Lung (tissue), 12 donors: ENCODE results near the gene C15orf39. TPM values are rescaled to one million over a fixed set of nuclear protein-coding genes. Genes with fewer than 3 reads are reported as not detected.
A peak's percentile ranks its signal among the peaks of the same experiment; 100 is the strongest.
"Not testable (repeated sequence)": the region's sequence is repeated elsewhere in the genome, so short reads cannot be mapped to it uniquely, and the experiment has no call there.

Experiments
- ATAC-seq: fragments of 200-7000 bp; cut with Tn5 transposase; one replicate; pipeline ENCODE4 v1.9.1; 2020; ENCODE audit warnings: moderate number of reproducible peaks; ENCODE audit not compliant: insufficient read depth, low FRiP score
- DNase-seq, 3 donors: peaks; one replicate each; pipeline ENCODE4 v3.0.0-alpha.2; 2013 to 2017
- H3K27ac ChIP-seq, 2 donors: one replicate each; pipeline ENCODE4 v1.5.1; 2013; ENCODE audit warnings: mild to moderate bottlenecking in 2 of 2, moderate library complexity in 2 of 2, control low read depth in 1 of 2, inconsistent platforms in 1 of 2, low read depth in 1 of 2, low read length in 1 of 2
- H3K27me3 ChIP-seq, 3 donors: one replicate each; pipeline ENCODE4 v1.5.1; 2013; ENCODE audit warnings: low read length in 2 of 3; ENCODE audit not compliant: control insufficient read depth in 3 of 3, insufficient read depth in 3 of 3
- H3K36me3 ChIP-seq, 4 donors: one replicate each; pipeline ENCODE4 v1.5.1; 2013; ENCODE audit warnings: low read length in 4 of 4, mild to moderate bottlenecking in 1 of 4, moderate library complexity in 1 of 4; ENCODE audit not compliant: control insufficient read depth in 4 of 4, insufficient read depth in 4 of 4
- H3K4me1 ChIP-seq, 5 donors: one replicate each; pipeline ENCODE4 v1.5.1; 2013; ENCODE audit warnings: low read length in 5 of 5, mild to moderate bottlenecking in 2 of 5, moderate library complexity in 1 of 5; ENCODE audit not compliant: control insufficient read depth in 5 of 5, insufficient read depth in 5 of 5
- H3K4me3 ChIP-seq: one replicate; pipeline ENCODE4 v1.5.1; 2013; ENCODE audit warnings: mild to moderate bottlenecking, control low read depth, moderate library complexity
- H3K9ac ChIP-seq, 2 donors: one replicate each; pipeline ENCODE4 v1.5.1; 2013; ENCODE audit warnings: low read length in 2 of 2, control low read depth in 1 of 2; ENCODE audit not compliant: insufficient read depth in 1 of 2
- H3K9me3 ChIP-seq, 4 donors: one replicate each; pipeline ENCODE4 v1.5.1; 2013; ENCODE audit warnings: low read length in 3 of 4, mild to moderate bottlenecking in 1 of 4, moderate library complexity in 1 of 4; ENCODE audit not compliant: control insufficient read depth in 4 of 4, insufficient read depth in 3 of 4
- WGBS, 2 donors: extraction: QIAGEN DNeasy Blood & Tissue Kit; methylation state at CpG; one replicate each; pipeline ENCODE4 v1.1.7; 2013; 5-methylcytosine and 5-hydroxymethylcytosine counted together
- polyA plus RNA-seq, 2 donors: library from polyadenylated mRNA; stranded (reverse); fragments of 200-250 nt; gene quantifications; one replicate each; pipeline ENCODE4 v1.2.1, GENCODE V29; 2013
- total RNA-seq, 2 donors: library from RNA; depleted of rRNA in 1 of 2; stranded (reverse); fragments of >200 nt in 1 of 2; gene quantifications; one replicate each; pipeline ENCODE4 v1.2.1, GENCODE V29; 2014 to 2021
- TF ChIP-seq, protein P1 (sequence below): IDR thresholded peaks from 2 replicates; pipeline ENCODE4 v1.5.1; 2012; ENCODE audit warnings: mild to moderate bottlenecking; ENCODE audit errors: control extremely low read depth, extremely low read depth
- donor health status: control.
- donor health status: control.
- donor health status: Bipolar disorder and iron deficiency.
- donor health status: healthy.
- donor health status: DM: yes; HTN: yes; CAD: no.

C15orf39 gene
- total and polyA plus RNA-seq, 4 donors = 13.1 to 57.7 (median 25.6) TPM

DNA sequence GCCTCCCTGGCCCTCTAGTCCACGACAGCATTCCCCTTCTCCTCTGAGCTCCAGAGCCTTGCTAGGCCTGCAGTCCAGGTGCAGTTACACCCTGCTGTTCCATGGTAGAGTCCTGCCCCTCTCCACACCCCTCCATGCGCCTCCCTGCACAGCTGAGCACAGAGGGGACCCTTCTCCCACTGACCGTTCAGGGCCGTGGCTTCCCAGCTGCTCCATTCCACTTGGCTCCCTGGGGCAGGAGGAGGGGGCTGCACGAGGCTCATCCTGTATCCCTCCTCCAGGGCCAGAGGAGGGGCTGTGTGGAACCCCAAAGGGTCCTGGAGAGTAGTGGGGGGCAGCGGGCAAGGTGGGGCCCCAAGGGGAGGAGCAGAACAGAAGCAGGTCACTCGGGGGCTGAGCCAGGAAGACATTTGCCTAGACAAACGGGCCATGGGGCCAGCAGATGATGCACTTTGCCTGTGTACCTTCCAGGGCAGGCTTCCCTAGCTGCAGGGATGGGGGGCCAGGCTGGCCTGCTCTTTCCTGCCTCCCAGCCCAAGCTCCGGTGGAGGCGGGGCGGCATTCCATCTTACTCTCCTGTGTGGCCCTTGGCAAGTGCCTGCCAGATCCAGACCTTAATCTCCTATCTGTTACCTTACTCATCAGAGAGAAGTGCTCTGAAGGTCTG is 35.8 kb downstream of the C15orf39 start:
- H3K27me3 ChIP-seq = peaks cover 0 to 4% (median 0%) of the 10 kb centered on the region in 3 donors
- 72 to 91% methylated on average over 11 of the region's 11 CpGs for WGBS, 2 donors

DNA sequence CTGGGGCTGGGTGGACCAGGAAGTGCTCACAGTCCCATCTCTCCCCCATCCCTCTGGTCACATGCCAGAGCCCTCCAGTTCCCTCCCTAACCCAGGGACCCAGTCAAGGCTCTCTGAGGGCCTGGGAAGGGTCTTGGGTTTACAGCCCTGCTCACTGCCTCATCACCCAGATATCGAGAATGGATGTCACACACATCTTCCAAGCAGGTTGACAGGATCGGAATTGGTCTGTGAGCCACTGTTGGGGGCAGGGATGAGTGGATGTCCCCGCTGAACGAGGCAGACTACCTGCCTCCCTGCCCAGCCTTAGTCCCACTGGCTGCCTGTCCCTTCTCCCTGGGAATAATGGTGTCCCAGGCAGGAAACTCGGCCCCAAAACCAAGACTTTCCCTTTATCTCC is 36.5 kb downstream of the C15orf39 start:
- DNase-seq (no peak), ATAC-seq (no peak)
- 83 to 97% methylated on average over 5 of the region's 5 CpGs for WGBS, 2 donors
- Histone ChIP-seq H3K27ac (no peak overlapping the region), H3K4me3 (no peak overlapping the region), H3K4me1 (no peaks in the 10 kb centered on the region), H3K36me3 (no peaks in the 10 kb centered on the region), H3K9ac (no peak overlapping the region), H3K27me3 (peaks cover 0 to 4% (median 0%) of the 10 kb centered on the region in 3 donors), H3K9me3 (no peaks in the 10 kb centered on the region)
- TF ChIP-seq, protein P1, sequence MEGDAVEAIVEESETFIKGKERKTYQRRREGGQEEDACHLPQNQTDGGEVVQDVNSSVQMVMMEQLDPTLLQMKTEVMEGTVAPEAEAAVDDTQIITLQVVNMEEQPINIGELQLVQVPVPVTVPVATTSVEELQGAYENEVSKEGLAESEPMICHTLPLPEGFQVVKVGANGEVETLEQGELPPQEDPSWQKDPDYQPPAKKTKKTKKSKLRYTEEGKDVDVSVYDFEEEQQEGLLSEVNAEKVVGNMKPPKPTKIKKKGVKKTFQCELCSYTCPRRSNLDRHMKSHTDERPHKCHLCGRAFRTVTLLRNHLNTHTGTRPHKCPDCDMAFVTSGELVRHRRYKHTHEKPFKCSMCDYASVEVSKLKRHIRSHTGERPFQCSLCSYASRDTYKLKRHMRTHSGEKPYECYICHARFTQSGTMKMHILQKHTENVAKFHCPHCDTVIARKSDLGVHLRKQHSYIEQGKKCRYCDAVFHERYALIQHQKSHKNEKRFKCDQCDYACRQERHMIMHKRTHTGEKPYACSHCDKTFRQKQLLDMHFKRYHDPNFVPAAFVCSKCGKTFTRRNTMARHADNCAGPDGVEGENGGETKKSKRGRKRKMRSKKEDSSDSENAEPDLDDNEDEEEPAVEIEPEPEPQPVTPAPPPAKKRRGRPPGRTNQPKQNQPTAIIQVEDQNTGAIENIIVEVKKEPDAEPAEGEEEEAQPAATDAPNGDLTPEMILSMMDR = no peak

More for the DNA sequence above, 35.8 kb downstream of the C15orf39 start:
- Histone ChIP-seq H3K36me3 (no peaks in the 10 kb centered on the region), H3K9me3 (no peaks in the 10 kb centered on the region), H3K9ac (no peak overlapping the region), H3K27ac (no peak overlapping the region), H3K4me1 (no peaks in the 10 kb centered on the region), H3K4me3 (no peak overlapping the region)
- TF ChIP-seq, protein P1 = no peak
- no peak for DNase-seq
- no peak for ATAC-seq

DNA sequence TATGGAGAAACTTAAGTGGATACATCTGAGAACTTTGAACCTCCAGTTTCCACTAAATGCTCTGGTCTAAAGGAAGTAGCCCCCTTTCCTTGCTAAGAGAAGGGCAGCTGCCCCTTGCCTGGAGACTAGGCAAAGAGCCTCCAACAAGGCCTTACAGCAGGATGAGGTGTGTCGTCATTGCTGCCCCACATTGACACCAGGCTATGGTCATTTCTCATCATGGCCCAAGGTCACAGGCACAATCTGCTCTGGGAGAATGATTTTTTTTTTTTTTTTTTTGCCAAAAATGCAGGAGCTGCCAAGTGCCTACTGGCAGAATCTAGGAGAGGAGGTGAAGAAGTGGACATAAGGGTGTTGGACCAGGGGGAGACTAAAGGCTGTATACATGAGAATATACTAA is 44.1 kb downstream of the C15orf39 start:
- not testable (repeated sequence) for H3K4me3 ChIP-seq, H3K27ac ChIP-seq, DNase-seq, H3K9me3 ChIP-seq, H3K4me1 ChIP-seq, H3K36me3 ChIP-seq, H3K27me3 ChIP-seq, H3K9ac ChIP-seq, ATAC-seq
- 85 to 100% methylated on average over 1 of the region's 1 CpG for WGBS, 2 donors

DNA sequence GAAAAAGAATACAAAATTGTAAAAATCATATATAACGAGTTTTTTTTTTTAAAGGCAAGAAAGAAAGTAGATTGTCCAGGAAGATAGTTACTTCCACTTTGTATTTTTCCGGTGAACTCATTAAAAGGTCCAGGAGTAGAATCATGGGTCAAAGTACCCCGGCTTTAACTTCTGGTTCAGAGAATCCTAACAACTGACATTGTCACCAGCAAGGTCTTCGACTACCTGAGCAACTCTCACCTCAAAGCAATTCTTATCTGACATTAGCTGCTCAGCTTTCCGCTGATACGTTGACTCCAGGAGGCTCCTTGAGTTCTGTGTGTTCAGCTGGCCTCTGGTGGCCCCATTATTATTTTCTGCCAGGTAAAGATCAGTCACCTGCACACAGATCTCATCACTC is 47.3 kb downstream of the C15orf39 start:
- H3K4me1 ChIP-seq, H3K4me3 ChIP-seq, H3K27ac ChIP-seq, H3K9me3 ChIP-seq, ATAC-seq, H3K36me3 ChIP-seq, H3K9ac ChIP-seq, H3K27me3 ChIP-seq: not testable (repeated sequence)
- peak in 1 of 3 donors; percentile 13 for DNase-seq
- 61 to 75% methylated on average over 6 of the region's 6 CpGs for WGBS, 2 donors
